Head of caudate nucleus (tissue), 42 donors: Measurements from ENCODE around the gene KIFAP3.
A peak's percentile ranks its signal among the peaks of the same experiment; 100 is the strongest.
"Not testable (repeated sequence)": the region's sequence is repeated elsewhere in the genome, so short reads cannot be mapped to it uniquely, and the experiment has no call there.

Experiments used
- DNase-seq, 42 donors: peaks; one replicate each; pipeline versions ENCODE4 v3.0.0 to v3.0.0-alpha.2; 2020 to 2021; ENCODE audit warnings: mixed read lengths in 7 of 42
- intact Hi-C: fragments of 100-400 bp; cut with DNase I; formaldehyde crosslinking; loops from one replicate; pipeline ENCODE4 v1.15.0; 2022

The KIFAP3 gene

GRCh38 chr1:170074250-170075157 lies at the start of gene KIFAP3:
TSS of gene KIFAP3 (minus strand) at chr1:170074695. CDS start at chr1:170074467, 228 bp downstream.
- intact Hi-C loops: no loop called here
- DNase-seq: peak; percentile 82 to 97 (median 94)

GRCh38 chr1:170122366-170122765 lies 47.9 kb upstream of the KIFAP3 start:
- no peak for DNase-seq
- intact Hi-C loops: no loop called here

GRCh38 chr1:170114906-170115305 lies 40.4 kb upstream of the KIFAP3 start:
- intact Hi-C loops: no loop called here
- DNase-seq: no peak

DNA sequence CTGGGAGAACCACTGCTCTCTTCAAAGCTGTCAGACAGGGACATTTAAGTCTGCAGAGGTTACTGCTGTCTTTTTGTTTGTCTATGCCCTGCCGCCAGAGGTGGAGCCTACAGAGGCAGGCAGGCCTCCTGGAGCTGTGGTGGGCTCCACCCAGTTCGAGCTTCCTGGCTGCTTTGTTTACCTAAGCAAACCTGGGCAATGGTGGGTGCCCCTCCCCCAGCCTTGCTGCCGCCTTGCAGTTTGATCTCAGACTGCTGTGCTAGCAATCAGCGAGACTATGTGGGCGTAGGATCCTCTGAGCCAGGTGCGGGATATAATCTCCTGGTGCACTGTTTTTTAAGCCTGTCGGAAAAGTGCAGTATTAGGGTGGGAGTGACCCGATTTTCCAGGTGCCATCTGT lies 38.6 kb upstream of the KIFAP3 start:
- DNase-seq, intact Hi-C loops: not testable (repeated sequence)

- intact Hi-C loops: no loop called here
- no peak for DNase-seq
Measured at GRCh38 chr1:170097449-170097948, 23.0 kb upstream of the KIFAP3 start.

DNA sequence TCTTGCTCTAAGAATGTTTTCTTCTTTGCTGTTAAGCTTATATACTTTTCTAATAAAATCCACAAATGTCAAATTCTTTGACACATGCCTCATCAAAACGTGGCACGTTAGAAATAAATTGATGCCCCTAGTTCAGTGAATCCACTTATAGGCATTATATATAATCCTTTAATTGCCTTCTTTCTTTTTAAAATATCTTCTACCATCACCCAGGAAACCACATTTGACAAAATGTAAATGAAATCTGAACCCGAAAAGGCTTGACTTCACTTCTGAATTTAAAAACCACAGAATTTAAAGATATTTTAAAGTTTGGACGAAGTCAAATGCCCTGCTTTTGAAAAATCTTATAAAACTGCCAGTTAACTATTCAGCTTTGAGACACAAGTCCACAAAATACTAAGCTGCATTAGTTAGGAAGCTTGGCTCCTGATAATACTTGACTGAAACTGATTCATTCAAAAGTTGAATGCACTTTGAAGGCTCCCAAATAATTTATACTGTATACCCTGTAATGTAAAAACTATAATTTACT lies 22.4 kb upstream of the KIFAP3 start:
- DNase-seq: no peak
- intact Hi-C loops: no loop called here

- no peak for DNase-seq
- intact Hi-C loops: no loop called here
Measured at GRCh38 chr1:170095976-170096748, 21.7 kb upstream of the KIFAP3 start.

- DNase-seq, intact Hi-C loops: not testable (repeated sequence)
Measured at GRCh38 chr1:170094697-170095616, 20.5 kb upstream of the KIFAP3 start.

- intact Hi-C loops: no loop called here
- no peak for DNase-seq
Measured at GRCh38 chr1:170086399-170087032, 12.0 kb upstream of the KIFAP3 start.

DNA sequence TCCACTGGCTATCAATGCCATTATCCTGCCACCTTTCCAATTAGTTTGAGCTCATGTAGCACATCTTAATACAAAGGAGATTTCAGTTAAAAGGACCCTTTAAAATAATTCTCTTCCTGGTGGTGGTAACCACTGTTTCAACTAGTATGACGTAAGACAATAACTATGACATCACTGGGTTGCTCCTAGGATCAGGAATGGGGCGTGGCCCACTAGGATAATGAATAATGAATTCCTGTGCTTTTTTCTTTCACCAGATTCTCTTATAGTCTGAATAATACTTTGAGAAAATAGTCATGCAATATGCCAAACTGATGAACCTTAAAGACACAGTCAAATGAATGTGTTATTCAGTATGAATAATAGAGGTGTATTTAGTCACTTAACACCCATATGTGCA lies 10.6 kb upstream of the KIFAP3 start:
- intact Hi-C loops: no loop called here
- no peak for DNase-seq

- intact Hi-C loops: no loop called here
- no peak for DNase-seq
Measured at GRCh38 chr1:170078610-170079189, 4.2 kb upstream of the KIFAP3 start.

- DNase-seq: no peak
- intact Hi-C loops: no loop called here
Measured at GRCh38 chr1:170077926-170078325, 3.4 kb upstream of the KIFAP3 start.

- intact Hi-C loops, DNase-seq: not testable (repeated sequence)
Measured at GRCh38 chr1:170076952-170077351, 2.5 kb upstream of the KIFAP3 start.

DNA sequence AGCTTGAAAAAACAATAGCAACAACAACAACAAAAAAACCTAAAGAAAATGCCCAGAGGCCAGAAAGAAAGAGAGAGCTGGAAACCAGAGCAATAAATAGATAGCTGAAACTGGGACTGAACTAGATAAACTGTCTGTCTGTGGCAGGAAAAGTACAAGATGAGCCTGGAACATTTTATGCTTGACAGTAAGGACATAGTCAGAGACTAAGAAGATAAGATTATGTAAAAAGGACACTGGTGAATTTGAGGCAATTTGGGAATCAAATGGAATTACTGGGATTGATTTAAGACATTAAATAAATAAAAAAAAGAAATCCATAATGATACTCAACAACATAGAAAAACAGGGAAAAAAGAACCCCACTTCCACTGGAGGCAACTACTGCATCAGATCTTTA lies 1.7 kb upstream of the KIFAP3 start:
- intact Hi-C loops: no loop called here

DNA sequence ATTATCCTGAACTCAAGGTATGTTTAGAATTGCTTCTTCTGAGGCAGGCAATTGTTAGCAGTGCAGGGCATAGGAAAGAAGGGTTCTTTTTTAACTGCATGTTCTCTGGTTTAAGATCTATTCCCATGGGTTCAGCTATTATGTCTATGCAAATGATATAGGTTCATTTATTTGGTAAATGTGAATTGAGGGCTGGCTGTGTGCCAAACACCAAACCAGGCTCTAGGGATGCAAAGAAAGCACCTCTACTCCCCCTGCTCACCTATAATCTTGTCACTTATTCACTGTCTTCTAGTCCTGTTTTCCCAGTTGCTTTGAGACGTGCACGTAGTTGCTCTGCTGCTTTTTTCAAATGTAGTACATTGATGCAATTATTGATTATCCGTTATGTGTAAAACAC lies 691 bp upstream of the KIFAP3 start:
- DNase-seq: peak in 15 of 42 donors; percentile 1 to 33 (median 13)
- intact Hi-C loops: no loop called here

More for the DNA sequence above, 1.7 kb upstream of the KIFAP3 start:
- no peak for DNase-seq

GRCh38 chr1:170073893-170074249 lies 624 bp downstream of the KIFAP3 start:
- intact Hi-C loops: no loop called here
- peak in 7 of 42 donors; percentile 2 to 37 (median 7) for DNase-seq

- DNase-seq: no peak
- intact Hi-C loops: no loop called here
Measured at GRCh38 chr1:170071378-170071777, 3.1 kb downstream of the KIFAP3 start.

DNA sequence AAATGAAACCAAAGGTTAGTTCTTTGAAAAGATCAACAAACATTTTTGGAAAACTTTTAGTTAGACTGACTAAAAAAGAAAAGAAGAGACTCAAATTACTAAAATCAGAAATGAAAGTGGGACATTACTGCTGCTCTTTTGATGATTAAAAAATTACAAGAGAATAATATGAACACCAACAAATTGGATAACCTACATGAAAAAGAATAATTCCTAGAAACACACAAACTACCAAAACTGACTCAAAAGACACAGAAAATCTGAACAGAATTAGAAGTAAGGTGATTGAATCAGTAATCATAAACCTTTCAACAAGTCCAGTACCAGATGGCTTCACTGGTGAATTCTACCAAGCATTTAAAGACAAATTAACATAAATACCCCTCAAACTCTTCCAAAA lies 5.6 kb downstream of the KIFAP3 start:
- intact Hi-C loops: no loop called here
- DNase-seq: no peak
